HepG2 (cell line): Measurements from ENCODE around the gene ADAMTS17. TPM values are rescaled to one million over a fixed set of nuclear protein-coding genes. Genes with fewer than 3 reads are reported as not detected.

ENCODE experiments used
- ARID5B ChIP-seq: IDR thresholded peaks from 2 replicates; pipeline ENCODE4 v1.4.0; 2020; ENCODE audit warnings: mild to moderate bottlenecking, missing genetic modification reagents
- ATF7 ChIP-seq, 2 experiments: fragments of 450-650 bp in 1 of 2; sonication (generic) in 1 of 2; formaldehyde crosslinking in 1 of 2; IDR thresholded peaks; 2 replicates each; pipeline versions ENCODE4 v1.4.0 to v1.6.1; 2016 to 2020; ENCODE audit warnings: antibody characterized with exemption in 1 of 2, mild to moderate bottlenecking in 1 of 2, missing genetic modification reagents in 1 of 2
- ATF7-NPFF ChIP-seq: sonication (generic); formaldehyde crosslinking; IDR thresholded peaks from 2 replicates; pipeline ENCODE4 v1.8.1; 2023; ENCODE audit warnings: mild to moderate bottlenecking, low read depth, missing genetic modification reagents, moderate library complexity
- HIVEP1 ChIP-seq: sonication (generic); formaldehyde crosslinking; IDR thresholded peaks from 2 replicates; pipeline ENCODE4 v1.4.0; 2020; ENCODE audit warnings: mild to moderate bottlenecking, missing genetic modification reagents
- HNRNPK ChIP-seq: fragments of 200-400 bp; formaldehyde crosslinking; IDR thresholded peaks from 2 replicates; pipeline ENCODE4 v1.6.1; 2018; ENCODE audit warnings: low read length, low read depth, moderate library complexity, mild to moderate bottlenecking; ENCODE audit not compliant: poor library complexity, severe bottlenecking
- HNRNPL ChIP-seq: fragments of 200-400 bp; formaldehyde crosslinking; IDR thresholded peaks from 2 replicates; pipeline ENCODE4 v1.6.1; 2017; ENCODE audit warnings: mild to moderate bottlenecking, low read depth, low read length
- NFKBIZ ChIP-seq: IDR thresholded peaks from 2 replicates; pipeline ENCODE4 v1.6.1; 2018; ENCODE audit warnings: missing genetic modification reagents, missing compliant biosample characterization
- PAX8 ChIP-seq: sonication (generic); formaldehyde crosslinking; IDR thresholded peaks from 2 replicates; pipeline ENCODE4 v1.8.0; 2022; ENCODE audit warnings: mild to moderate bottlenecking, missing genetic modification reagents, borderline replicate concordance
- REL ChIP-seq: sonication (generic); formaldehyde crosslinking; conservative IDR thresholded peaks from 2 replicates; pipeline ENCODE4 v1.8.0; 2022; ENCODE audit warnings: mild to moderate bottlenecking, missing genetic modification reagents, moderate library complexity
- RFXANK ChIP-seq: IDR thresholded peaks from 2 replicates; pipeline ENCODE4 v1.6.1; 2016
- THAP11 ChIP-seq: IDR thresholded peaks from 2 replicates; pipeline ENCODE4 v1.6.1; 2016; ENCODE audit warnings: missing biosample characterization, missing genetic modification reagents
- TMF1 ChIP-seq: sonication (generic); formaldehyde crosslinking; IDR thresholded peaks from 2 replicates; pipeline ENCODE4 v1.8.1; 2022; ENCODE audit warnings: low read depth, missing genetic modification reagents
- TOPORS ChIP-seq: sonication (generic); formaldehyde crosslinking; IDR thresholded peaks from 2 replicates; pipeline ENCODE4 v1.8.0; 2023; ENCODE audit warnings: mild to moderate bottlenecking, missing genetic modification reagents
- ZBTB7B ChIP-seq: sonication (generic); formaldehyde crosslinking; IDR thresholded peaks from 2 replicates; pipeline ENCODE4 v1.4.0; 2020; ENCODE audit warnings: missing genetic modification reagents
- ZNF136 ChIP-seq: sonication (generic); formaldehyde crosslinking; IDR thresholded peaks from 2 replicates; pipeline ENCODE4 v1.8.1; 2022; ENCODE audit warnings: low read depth, mild to moderate bottlenecking, moderate library complexity, missing genetic modification reagents
- ZNF275 ChIP-seq: sonication (generic); formaldehyde crosslinking; IDR thresholded peaks from 2 replicates; pipeline ENCODE4 v1.8.0; 2022; ENCODE audit warnings: missing genetic modification reagents, mild to moderate bottlenecking, inconsistent platforms, borderline replicate concordance
- ZNF430 ChIP-seq: sonication (generic); formaldehyde crosslinking; IDR thresholded peaks from 2 replicates; pipeline ENCODE4 v1.9.0; 2021; ENCODE audit warnings: mild to moderate bottlenecking, missing genetic modification reagents
- ZNF501 ChIP-seq: sonication (generic); formaldehyde crosslinking; IDR thresholded peaks from 2 replicates; pipeline ENCODE4 v1.5.1; 2020; ENCODE audit warnings: mild to moderate bottlenecking, moderate library complexity, missing genetic modification reagents
- ZNF687 ChIP-seq: sonication (generic); formaldehyde crosslinking; IDR thresholded peaks from 2 replicates; pipeline ENCODE4 v1.5.1; 2020; ENCODE audit warnings: mild to moderate bottlenecking, missing genetic modification reagents, moderate library complexity
- polyA plus RNA-seq, 8 experiments: library from polyadenylated mRNA; depleted of rRNA in 3 of 8; stranded (reverse) in 7 of 8; unstranded in 1 of 8; fragments of >200 nt; fragmentation: Illumina TruSeq in 4 of 8; extraction: Trizol in 4 of 8; gene quantifications; 2 replicates each; pipeline versions ENCODE4 v1.2.1 to v1.2.3, GENCODE V29; 2011 to 2016; ENCODE audit warnings: low read depth in 4 of 8, missing spikeins in 1 of 8, mixed read lengths in 1 of 8; ENCODE audit not compliant: insufficient read depth in 1 of 8
- total RNA-seq, 5 experiments: library from RNA; depleted of rRNA; stranded (reverse); fragments of >200 nt; fragmentation: Illumina TruSeq; extraction: Trizol; gene quantifications; 2 replicates each; pipeline ENCODE4 v1.2.3, GENCODE V29; 2016; ENCODE audit warnings: low read depth in 1 of 5

Gene ADAMTS17
- total and polyA plus RNA-seq, 2 of the 13 experiments (the other 11 are each of a cell fraction or from before 2014, with no cell fraction given) = 0.02 to 0.04 TPM

- TF ChIP-seq ATF7-NPFF (no peak), PAX8 (CRISPR knock-in tag) (no peak), ZNF275 (CRISPR knock-in tag) (no peak), TOPORS (CRISPR knock-in tag) (no peak), HNRNPL (no peak), REL (CRISPR knock-in tag) (no peak), ATF7 (IDR thresholded peaks at IDR 0.05) (no peak), ATF7 (CRISPR knock-in tag; IDR thresholded peaks at IDR 0.05) (no peak), ARID5B (CRISPR knock-in tag) (peak; percentile 72), ZNF501 (CRISPR knock-in tag) (no peak), ZBTB7B (no peak), HNRNPK (no peak), NFKBIZ (CRISPR knock-in tag) (no peak), TMF1 (no peak), RFXANK (CRISPR knock-in tag) (no peak), THAP11 (no peak), ZNF430 (peak; percentile 83), ZNF136 (no peak), HIVEP1 (0 out of 2 replicates have a peak, but pooled peaks have one; percentile 44), ZNF687 (CRISPR knock-in tag) (no peak)
These were observed 129.6 kb downstream of the ADAMTS17 start (continued) for GRCh38 chr15:100211855-100212850.
